Skeletal muscle tissue (tissue), 4 donors: ENCODE data around the gene NHLRC4. TPM values are rescaled to one million over a fixed set of nuclear protein-coding genes. Genes with fewer than 3 reads are reported as not detected.

Source experiments
- H3K27ac ChIP-seq: one replicate; pipeline ENCODE4 v1.7.0; 2013; ENCODE audit warnings: mild to moderate bottlenecking, low read depth, low read length, inconsistent platforms
- H3K27me3 ChIP-seq, 3 donors: one replicate each; pipeline ENCODE4 v1.7.0; 2013; ENCODE audit warnings: low read length in 3 of 3; ENCODE audit not compliant: control insufficient read depth in 3 of 3, insufficient read depth in 3 of 3
- H3K36me3 ChIP-seq, 3 donors: one replicate each; pipeline ENCODE4 v1.7.0; 2013; ENCODE audit warnings: low read length in 3 of 3; ENCODE audit not compliant: control insufficient read depth in 3 of 3, insufficient read depth in 3 of 3
- H3K4me1 ChIP-seq, 3 donors: one replicate each; pipeline ENCODE4 v1.7.0; 2013; ENCODE audit warnings: low read length in 3 of 3, mild to moderate bottlenecking in 3 of 3; ENCODE audit not compliant: control insufficient read depth in 3 of 3, insufficient read depth in 3 of 3
- H3K4me3 ChIP-seq, 3 donors: one replicate each; pipeline ENCODE4 v1.7.0; 2013; ENCODE audit warnings: low read length in 3 of 3
- H3K9ac ChIP-seq, 3 donors: one replicate each; pipeline ENCODE4 v1.7.0; 2013; ENCODE audit warnings: low read length in 3 of 3, mild to moderate bottlenecking in 3 of 3, moderate library complexity in 2 of 3, low read depth in 1 of 3
- H3K9me3 ChIP-seq, 3 donors: one replicate each; pipeline ENCODE4 v1.7.0; 2013; ENCODE audit warnings: low read length in 3 of 3; ENCODE audit not compliant: control insufficient read depth in 3 of 3
- total RNA-seq: library from RNA; depleted of rRNA; stranded (reverse); fragments of >200 nt; gene quantifications from one replicate; pipeline ENCODE4 v1.2.3, GENCODE V29; 2014
- donor health status: Osteomylitis.

NHLRC4 gene
- total RNA-seq, 1 donor from 2014 or later, result 1.6 TPM

DNA sequence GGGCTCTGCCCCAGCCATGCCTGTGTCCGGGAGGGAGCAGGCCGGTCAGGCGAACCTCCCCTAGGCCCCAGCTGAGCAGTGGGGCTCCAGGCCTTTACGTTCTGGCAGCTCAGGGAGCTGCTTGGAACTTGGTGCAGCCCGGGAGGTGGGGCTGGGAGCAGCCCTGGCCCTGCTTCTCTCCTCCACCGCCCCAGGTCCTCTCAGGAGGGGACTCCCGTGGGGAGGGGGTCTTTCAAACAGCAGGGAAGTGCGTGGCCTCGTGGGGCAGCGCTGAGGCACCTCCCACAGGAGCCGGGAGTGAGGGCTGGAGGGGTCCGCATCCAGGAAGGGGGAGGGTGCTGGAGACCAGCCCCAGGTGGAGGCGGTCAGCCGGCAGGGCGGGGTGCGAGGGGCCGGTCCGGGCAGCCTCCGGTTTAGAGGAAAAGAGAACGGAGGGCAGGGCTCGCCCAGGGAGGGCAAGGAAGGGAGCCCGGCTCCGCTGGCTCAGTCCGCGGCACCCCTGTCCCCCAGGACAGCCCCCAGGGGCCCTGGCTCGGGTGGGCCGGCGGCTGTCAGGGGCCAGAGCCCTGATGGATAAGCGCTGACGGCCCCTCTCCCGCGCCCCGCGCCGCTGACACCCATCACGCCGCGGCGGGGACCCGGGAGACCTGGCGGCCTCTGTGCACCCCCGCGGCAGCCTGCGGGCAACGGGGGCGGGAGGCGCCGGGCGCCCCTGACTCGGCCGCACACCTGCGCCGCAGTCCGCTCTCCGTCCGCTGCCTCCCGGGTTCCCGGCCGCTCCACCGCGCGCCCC, 7.2 kb upstream of the NHLRC4 start:
- Histone ChIP-seq H3K27ac (no peak overlapping the region), H3K9ac (no peak overlapping the region), H3K4me3 (no peak overlapping the region), H3K9me3 (no peaks in the 10 kb centered on the region), H3K27me3 (peaks cover 39 to 50% (median 43%) of the 10 kb centered on the region in 3 donors), H3K36me3 (no peaks in the 10 kb centered on the region), H3K4me1 (peaks cover 0 to 6% (median 0%) of the 10 kb centered on the region in 3 donors)

DNA sequence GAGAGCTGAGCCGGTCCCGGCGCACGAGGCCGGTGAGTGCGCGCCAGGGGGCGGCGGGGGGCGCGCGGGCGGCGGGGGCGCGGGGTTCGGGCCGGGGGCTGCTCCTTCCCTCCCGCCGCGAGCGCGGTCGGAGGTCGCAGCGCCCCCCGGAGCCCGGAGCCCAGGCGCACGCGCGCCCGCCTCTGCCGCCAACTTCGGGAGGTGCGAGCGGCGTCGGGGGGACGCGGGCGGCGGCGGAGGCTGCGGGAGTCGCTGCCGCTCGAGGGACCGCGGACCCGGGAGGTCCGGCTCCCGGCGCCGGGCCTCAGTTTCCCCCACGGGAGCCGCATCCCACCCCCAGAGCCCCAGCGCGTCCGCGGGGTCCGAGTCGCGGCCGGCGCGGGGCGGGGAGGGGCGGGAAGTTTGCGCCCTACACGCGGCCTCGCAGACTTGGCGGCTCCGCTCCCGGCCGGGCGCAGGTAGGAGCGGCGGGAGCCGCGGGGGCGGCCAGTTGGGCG, 6.6 kb upstream of the NHLRC4 start, which contains the start of gene PRR35:
Gene PRR35, plus strand, starts transcription at position 191 of the 497 bp plus-strand sequence. CDS start 2,901 bp downstream, outside the sequence.
- Histone ChIP-seq H3K9me3 (no peaks in the 10 kb centered on the region), H3K4me3 (no peak within 1 kb of the TSS), H3K36me3 (no peaks in the 10 kb centered on the region), H3K27ac (no peak within 1 kb of the TSS), H3K9ac (no peak within 1 kb of the TSS), H3K4me1 (peaks cover 0 to 2% (median 0%) of the 10 kb centered on the region in 3 donors), H3K27me3 (peaks cover 39 to 46% (median 43%) of the 10 kb centered on the region in 3 donors)

DNA sequence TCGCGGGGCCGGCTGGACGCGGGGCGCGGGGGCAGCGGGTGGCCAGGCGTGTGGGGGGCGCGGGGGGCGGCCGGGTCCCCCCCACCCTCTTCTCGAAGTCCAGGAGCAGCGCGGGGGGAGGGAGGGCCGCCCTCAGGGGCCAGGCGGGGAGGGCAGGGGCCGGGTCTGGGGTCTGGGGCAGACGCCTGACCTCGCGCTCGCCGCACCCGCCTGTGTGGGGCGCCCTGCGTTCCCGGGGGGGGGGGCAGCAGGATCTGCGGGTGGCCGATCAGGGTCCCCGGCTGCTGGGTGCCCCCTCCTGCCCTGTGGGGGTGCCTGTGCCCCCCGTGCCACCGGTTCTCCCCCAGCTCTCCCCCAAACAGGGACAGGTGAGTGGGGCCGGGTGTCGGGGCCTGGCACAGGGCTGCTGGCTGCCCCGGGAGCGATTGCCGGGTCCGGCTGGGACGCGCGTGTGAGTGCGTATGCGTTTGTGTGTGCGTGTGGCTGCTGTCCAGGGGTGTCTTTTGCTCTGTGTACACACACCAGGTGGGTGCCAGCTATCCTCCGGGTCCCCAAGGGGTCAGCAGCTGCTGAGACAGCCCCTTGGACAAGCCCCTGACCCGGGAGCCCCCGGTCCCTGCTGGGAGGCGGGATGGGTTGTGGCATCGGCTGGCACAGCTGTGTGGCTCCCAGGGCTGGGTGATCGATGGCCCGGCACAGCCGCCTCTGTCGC, 5.9 kb upstream of the NHLRC4 start:
- peaks cover 39 to 44% (median 43%) of the 10 kb centered on the region in 3 donors for H3K27me3 ChIP-seq
- no peak overlapping the region for H3K4me3 ChIP-seq

GRCh38 chr16:561413-561794, 5.4 kb upstream of the NHLRC4 start:
- Histone ChIP-seq H3K27ac (no peak overlapping the region), H3K27me3 (peaks cover 39 to 44% (median 43%) of the 10 kb centered on the region in 3 donors), H3K36me3 (no peaks in the 10 kb centered on the region), H3K9ac (no peak overlapping the region), H3K9me3 (no peaks in the 10 kb centered on the region), H3K4me3 (no peak overlapping the region), H3K4me1 (peaks cover 3 to 7% (median 6%) of the 10 kb centered on the region in 3 donors)

More for the DNA sequence above, 5.9 kb upstream of the NHLRC4 start:
- H3K36me3 ChIP-seq, result no peaks in the 10 kb centered on the region
- H3K9me3 ChIP-seq, result no peaks in the 10 kb centered on the region
- peaks cover 0 to 3% (median 2%) of the 10 kb centered on the region in 3 donors for H3K4me1 ChIP-seq
- H3K27ac ChIP-seq, result no peak overlapping the region
- no peak overlapping the region for H3K9ac ChIP-seq

DNA sequence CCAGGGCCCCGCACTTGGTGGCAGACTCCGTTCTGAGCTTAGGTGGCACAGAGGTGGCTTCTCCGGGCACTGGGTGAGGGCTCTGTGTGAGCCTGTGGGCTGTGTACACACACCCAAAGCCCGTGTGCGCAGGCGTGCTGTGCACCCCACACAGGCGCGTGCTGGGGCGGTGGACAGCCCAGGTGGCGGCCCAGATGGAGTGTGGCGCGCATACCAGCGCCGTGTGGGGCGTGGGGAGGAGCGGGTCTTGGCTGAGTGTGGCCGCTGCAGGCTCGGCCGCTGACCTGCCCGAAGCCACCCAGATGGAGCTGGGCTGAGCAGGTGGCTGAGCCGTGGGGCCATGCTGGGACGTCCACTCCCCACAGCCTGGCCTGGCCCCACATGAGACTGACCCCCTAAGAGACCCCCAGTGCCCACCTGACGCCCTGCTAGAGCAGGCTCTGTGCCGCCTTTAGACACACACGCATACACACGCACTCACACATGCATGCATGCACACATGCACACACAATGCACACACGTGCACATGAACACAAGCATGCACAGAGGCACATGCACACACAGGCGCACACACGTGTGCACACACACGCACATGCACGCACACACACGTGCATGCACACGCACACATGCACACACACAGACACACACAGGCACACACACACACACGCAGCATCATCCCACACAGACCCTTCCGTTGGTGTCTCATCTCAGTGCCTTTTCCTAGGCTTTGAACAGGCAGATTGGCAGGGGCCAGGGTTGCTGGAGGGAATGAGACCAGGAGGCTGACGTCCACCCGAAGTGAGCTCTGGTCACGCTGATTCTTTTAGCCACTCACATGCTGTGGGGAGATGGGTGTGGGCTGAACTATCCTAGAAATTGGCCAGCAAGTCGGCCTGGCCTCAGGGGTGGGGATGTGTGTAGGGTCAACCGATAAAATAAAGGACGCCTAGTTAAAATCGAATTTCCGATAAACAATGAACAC, 4.6 kb upstream of the NHLRC4 start:
- H3K27me3 ChIP-seq, result peaks cover 39 to 43% (median 43%) of the 10 kb centered on the region in 3 donors
- H3K27ac ChIP-seq, result no peak overlapping the region
- no peak overlapping the region for H3K9ac ChIP-seq
- no peak overlapping the region for H3K4me3 ChIP-seq
- H3K9me3 ChIP-seq, result no peaks in the 10 kb centered on the region
- no peaks in the 10 kb centered on the region for H3K36me3 ChIP-seq
- H3K4me1 ChIP-seq, result peaks cover 10 to 15% (median 11%) of the 10 kb centered on the region in 3 donors

- Histone ChIP-seq H3K4me1 (peaks cover 13 to 19% (median 16%) of the 10 kb centered on the region in 3 donors), H3K36me3 (no peaks in the 10 kb centered on the region), H3K27ac (no peak overlapping the region), H3K4me3 (no peak overlapping the region), H3K9me3 (no peaks in the 10 kb centered on the region), H3K9ac (no peak overlapping the region), H3K27me3 (peaks cover 36 to 39% (median 38%) of the 10 kb centered on the region in 3 donors)
These were observed 3.6 kb upstream of the NHLRC4 start for GRCh38 chr16:563072-563644.

DNA sequence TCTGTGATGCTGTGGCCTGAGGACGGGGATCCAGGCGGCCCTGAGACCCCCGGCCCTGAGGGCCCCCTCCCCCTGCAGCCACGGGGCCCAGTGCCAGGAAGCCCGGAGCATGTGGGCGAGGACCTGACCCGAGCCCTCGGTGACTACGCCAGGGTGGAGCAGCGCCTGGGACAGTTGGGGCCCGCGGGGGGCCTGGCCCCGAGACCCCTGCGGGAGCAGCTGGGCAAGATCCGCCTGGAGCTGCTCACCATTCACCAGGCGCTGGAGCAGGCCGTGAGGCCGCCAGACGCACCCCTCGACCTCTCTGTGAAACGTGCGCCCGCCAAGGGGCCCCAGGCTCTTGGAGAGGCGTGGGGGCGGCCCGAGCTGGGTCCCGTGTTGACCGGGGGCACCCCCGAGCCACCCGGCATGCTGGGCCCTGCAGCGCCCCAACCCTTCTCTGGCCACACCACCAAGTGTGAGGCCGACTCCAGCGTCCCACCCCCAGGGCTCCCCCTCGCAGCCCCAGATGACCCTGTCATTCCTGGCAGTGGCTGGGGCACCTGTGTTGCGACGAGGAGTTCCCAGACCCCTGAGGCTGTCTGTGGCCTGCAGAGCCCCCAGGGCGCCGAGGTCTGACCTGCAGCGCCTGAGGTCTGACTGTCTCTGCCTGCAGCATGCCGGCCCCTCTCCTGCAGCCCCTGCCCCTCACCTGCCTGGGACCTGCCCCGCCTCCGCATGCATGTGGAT, 2.0 kb upstream of the NHLRC4 start:
- no peaks in the 10 kb centered on the region for H3K36me3 ChIP-seq
- H3K27ac ChIP-seq, result no peak overlapping the region
- peaks cover 20 to 27% (median 23%) of the 10 kb centered on the region in 3 donors for H3K4me1 ChIP-seq
- no peak overlapping the region for H3K9ac ChIP-seq
- no peak overlapping the region for H3K4me3 ChIP-seq
- no peaks in the 10 kb centered on the region for H3K9me3 ChIP-seq
- peaks cover 20 to 23% (median 22%) of the 10 kb centered on the region in 3 donors for H3K27me3 ChIP-seq

DNA sequence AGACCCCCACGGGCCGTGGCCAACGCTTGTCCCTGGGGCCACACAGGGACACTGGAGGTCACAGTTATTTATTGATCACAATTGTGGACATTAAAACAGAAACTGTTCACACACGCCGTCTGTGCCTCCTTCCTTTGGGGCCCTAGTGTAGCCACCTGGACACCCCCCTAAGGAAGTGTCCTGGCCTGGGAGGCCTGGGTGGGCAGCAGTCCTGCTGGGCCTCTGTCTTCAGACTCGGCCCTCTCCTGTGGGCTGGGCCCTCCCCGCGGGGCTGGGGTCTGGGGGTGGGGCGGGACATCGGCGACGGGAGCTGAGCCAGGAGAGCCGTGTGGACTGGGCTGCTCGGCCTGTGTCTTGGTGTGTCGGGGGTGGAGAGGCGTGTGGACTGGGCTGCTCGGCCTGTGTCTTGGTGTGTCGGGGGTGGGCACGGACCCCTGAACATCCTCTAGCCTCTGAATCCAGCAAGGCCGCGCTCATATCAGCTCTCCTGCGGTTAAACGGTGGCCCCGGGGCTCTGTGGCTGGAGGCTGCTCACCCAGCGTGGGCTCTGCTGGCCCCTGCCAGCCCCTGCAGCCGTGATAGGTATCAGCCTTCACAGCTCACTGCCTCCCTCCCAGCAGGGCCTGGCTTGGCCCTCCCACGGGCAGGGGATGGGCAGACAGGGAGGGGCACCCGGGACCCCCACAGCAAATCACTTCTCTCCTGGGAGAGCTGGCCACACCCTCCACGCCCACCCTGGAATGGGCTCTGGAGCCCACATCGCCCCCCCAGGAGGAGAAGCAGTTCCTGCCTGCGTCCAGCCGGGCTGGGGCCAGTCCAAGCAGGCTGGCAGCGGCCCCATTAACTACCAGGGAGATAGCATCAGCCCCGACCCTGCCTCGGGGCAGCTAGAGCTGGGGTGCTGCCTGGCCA, 1.1 kb upstream of the NHLRC4 start:
- H3K27me3 ChIP-seq, result peaks cover 20 to 22% (median 21%) of the 10 kb centered on the region in 3 donors
- H3K27ac ChIP-seq, result no peak overlapping the region
- H3K4me1 ChIP-seq, result peaks cover 22 to 28% (median 25%) of the 10 kb centered on the region in 3 donors
- no peaks in the 10 kb centered on the region for H3K36me3 ChIP-seq
- H3K9me3 ChIP-seq, result no peaks in the 10 kb centered on the region
- H3K4me3 ChIP-seq, result no peak overlapping the region
- H3K9ac ChIP-seq, result no peak overlapping the region
